Breast epithelium (tissue), 3 donors: ENCODE measurements around the gene MRTFA.

Experiments
- CTCF ChIP-seq, 3 donors: fragments of 450-650 bp; IDR thresholded peaks; one replicate each; pipeline ENCODE4 v1.5.1; 2016 to 2017; ENCODE audit warnings: antibody characterized with exemption in 3 of 3, mild to moderate bottlenecking in 3 of 3, moderate library complexity in 3 of 3
- POLR2A ChIP-seq: fragments of 450-650 bp; IDR thresholded peaks from one replicate; pipeline ENCODE4 v1.6.1; 2016; ENCODE audit warnings: antibody characterized with exemption, mild to moderate bottlenecking, moderate library complexity
- POLR2AphosphoS5 ChIP-seq, 3 donors: sonication (generic); formaldehyde crosslinking; IDR thresholded peaks; one replicate each; pipeline ENCODE4 v1.6.1; 2017; ENCODE audit warnings: antibody characterized with exemption in 3 of 3

DNA sequence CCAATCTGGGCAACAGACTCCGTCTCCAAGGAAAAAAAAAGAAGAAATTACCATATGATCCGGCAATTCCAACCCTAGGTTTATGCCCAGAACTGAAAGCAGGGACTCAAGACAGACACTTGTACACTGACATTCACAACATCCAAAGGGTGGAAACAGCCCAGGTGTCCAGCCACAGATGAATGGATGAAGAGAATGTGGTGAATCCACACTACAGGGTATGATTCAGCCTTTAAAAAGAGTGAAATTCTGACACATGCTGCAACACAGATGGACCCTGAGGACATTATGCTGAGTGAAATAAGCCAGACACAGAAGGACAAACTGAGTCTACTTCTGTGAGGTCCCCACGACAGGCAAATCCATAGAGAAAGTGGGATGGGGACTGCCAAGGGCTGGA lies 222.2 kb downstream of the MRTFA start:
- no peak for TF ChIP-seq POLR2AphosphoS5 (IDR thresholded peaks at IDR 0.05)
- TF ChIP-seq CTCF (IDR thresholded peaks at IDR 0.05) = no peak
- no peak for TF ChIP-seq POLR2A
